Muscle layer of duodenum (tissue), 2 donors: Measurements from ENCODE around the gene DHCR7.

ENCODE experiments used
- H3K27ac ChIP-seq: one replicate; pipeline ENCODE4 v1.7.0; 2013; ENCODE audit warnings: mild to moderate bottlenecking, low read length
- H3K27me3 ChIP-seq: one replicate; pipeline ENCODE4 v1.7.0; 2013; ENCODE audit warnings: low read depth, mild to moderate bottlenecking, control low read depth, low read length
- H3K36me3 ChIP-seq, 2 donors: one replicate each; pipeline ENCODE4 v1.7.0; 2013; ENCODE audit warnings: low read length in 2 of 2, control low read depth in 1 of 2, mild to moderate bottlenecking in 1 of 2; ENCODE audit not compliant: insufficient read depth in 2 of 2, control insufficient read depth in 1 of 2
- H3K4me1 ChIP-seq, 2 donors: one replicate each; pipeline ENCODE4 v1.7.0; 2013; ENCODE audit warnings: low read length in 2 of 2, mild to moderate bottlenecking in 2 of 2, control low read depth in 1 of 2, moderate library complexity in 1 of 2; ENCODE audit not compliant: insufficient read depth in 2 of 2, control insufficient read depth in 1 of 2
- H3K4me3 ChIP-seq, 2 donors: one replicate each; pipeline ENCODE4 v1.7.0; 2013; ENCODE audit warnings: low read length in 2 of 2, low read depth in 1 of 2, mild to moderate bottlenecking in 1 of 2
- H3K9me3 ChIP-seq, 2 donors: one replicate each; pipeline ENCODE4 v1.7.0; 2013; ENCODE audit warnings: low read length in 2 of 2, control low read depth in 1 of 2, mild to moderate bottlenecking in 1 of 2; ENCODE audit not compliant: control insufficient read depth in 1 of 2
- donor health status: healthy.

The DHCR7 gene

DNA sequence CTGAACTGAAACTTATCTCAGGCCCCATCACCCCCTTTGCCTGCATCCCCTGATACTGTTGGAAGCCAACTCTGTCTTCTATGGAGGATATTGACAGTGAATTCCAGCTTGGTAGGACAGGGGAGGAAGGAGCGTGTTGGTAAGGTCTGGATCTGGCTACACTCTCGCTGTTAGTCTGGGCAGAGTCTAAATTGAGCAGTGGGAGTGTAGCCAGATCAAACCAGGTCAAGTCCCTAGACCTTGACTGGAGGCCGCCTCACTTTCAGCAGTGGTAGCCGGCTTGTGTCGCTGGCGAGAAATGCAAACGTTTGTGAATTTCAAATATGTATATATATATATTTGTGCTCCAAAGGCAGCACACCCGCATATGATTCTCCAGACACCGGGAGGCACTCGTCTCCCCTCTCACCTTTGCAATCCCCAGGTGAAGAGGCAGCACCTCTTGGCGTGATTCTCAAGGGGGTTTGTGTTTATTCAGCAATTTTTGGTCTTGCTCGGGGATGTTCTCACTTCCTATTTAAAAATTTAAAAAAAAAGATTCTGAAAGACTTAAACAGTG, 26.7 kb downstream of the DHCR7 start:
- Histone ChIP-seq H3K9me3 (no peaks in the 10 kb centered on the region), H3K27ac (no peak overlapping the region), H3K36me3 (no peaks in the 10 kb centered on the region), H3K4me3 (no peak overlapping the region), H3K4me1 (no peaks in the 10 kb centered on the region), H3K27me3 (no peaks in the 10 kb centered on the region)

DNA sequence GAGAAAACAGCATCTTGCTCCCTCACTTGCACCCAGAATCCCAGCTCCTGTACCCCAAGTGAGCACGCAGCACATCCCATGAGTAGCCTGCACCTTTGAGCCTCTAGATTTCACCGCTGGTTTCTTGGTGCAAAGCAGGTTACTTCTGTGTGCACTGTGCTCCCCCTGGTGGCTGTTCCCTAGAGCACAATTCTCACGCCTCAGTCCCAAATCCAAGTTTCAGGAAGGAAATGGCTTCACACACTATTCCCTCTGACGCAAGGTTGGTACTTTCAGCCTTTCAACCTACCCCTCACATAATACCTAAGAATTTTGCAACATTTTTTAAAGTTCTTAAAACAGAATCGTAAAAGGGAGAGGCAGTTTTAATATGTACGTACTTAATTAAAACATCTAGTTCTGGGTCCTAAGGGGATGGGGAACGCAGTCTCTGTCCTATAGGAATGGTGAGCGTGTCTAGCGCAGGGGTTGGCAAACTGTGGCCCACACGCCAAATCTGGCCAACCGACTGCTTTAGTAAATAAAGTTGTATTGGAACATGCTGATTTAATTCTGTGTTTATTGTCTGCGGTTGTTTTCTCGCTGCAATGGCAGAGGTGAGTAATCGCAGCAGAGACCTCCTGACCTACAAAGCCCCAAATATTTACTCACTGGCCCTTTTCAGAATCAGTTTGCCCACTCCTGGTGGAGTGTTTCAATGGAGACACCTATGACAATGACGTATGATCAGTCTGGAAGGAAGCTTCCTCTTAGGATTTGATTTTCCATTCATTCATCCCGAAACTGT, 27.5 kb downstream of the DHCR7 start:
- Histone ChIP-seq H3K36me3 (no peaks in the 10 kb centered on the region), H3K4me1 (no peaks in the 10 kb centered on the region), H3K27ac (no peak overlapping the region), H3K9me3 (no peaks in the 10 kb centered on the region), H3K27me3 (no peaks in the 10 kb centered on the region), H3K4me3 (no peak overlapping the region)

DNA sequence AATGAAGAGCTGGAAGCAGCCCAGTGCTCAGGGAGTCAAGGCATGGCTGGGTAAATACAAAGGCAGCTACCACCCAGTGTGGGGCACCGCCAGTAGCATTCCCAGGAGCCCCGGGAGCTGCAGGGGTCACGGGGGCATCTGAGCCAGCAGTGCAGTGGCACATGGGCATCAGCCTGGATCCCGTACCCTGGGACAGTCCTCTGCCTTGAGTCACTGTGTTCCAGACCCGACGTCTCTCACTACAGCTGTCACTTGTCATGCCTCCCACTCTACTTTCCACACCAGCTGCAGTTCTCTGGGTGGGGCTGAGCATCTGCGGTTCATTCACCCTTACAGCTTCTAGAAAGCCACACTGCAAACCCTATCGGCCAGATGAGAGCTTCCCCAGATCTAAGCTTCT, 29.6 kb downstream of the DHCR7 start:
- Histone ChIP-seq H3K27me3 (no peaks in the 10 kb centered on the region), H3K27ac (no peak overlapping the region), H3K4me3 (no peak overlapping the region), H3K36me3 (no peaks in the 10 kb centered on the region), H3K9me3 (no peaks in the 10 kb centered on the region), H3K4me1 (no peaks in the 10 kb centered on the region)

DNA sequence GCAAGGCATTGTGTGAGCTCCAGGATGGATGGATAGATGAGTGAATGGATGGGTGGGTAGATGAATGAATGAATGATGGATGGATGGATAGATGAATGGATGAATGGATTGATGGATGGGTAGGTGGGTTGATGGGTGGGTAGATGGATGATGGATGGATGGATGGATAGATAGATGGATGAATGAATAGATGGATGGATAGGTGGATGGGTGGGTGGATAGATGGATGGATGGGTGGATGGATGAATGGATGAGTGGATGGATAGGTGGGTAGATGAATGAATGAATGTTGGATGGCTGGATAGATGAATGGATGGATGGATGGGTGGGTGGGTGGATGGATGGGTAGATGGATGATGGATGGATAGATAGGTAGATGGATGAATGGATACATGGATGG, 33.5 kb downstream of the DHCR7 start:
- no peaks in the 10 kb centered on the region for H3K27me3 ChIP-seq
- H3K27ac ChIP-seq: no peak overlapping the region
- H3K4me3 ChIP-seq: no peak overlapping the region
- H3K36me3 ChIP-seq: no peaks in the 10 kb centered on the region
- H3K4me1 ChIP-seq: no peaks in the 10 kb centered on the region
- no peaks in the 10 kb centered on the region for H3K9me3 ChIP-seq

DNA sequence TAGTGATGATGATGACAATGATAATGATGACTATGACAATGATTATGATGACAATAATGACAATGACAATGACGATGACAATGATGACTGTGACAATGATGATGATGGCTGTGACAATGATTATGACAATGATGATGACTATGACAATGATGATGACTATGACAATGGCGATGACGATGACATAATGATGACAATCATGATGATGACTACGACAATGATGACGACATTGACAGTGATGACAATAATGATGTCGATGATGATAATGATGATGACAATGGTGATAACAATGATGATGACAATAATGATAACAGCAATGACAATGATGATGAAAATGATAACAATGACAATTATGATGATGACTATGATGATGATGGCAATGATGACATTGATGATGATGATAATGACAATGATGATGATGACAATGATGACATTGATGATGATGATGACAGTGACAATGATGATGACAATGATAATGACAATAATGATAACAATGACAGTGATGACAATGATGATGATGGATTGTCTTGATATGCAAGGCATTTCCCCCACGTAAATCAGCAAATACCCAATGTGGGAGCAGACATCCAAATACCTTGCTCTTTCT, 37.7 kb downstream of the DHCR7 start:
- Histone ChIP-seq H3K4me3 (no peak overlapping the region), H3K27me3 (no peaks in the 10 kb centered on the region), H3K4me1 (no peaks in the 10 kb centered on the region), H3K36me3 (no peaks in the 10 kb centered on the region), H3K9me3 (no peaks in the 10 kb centered on the region), H3K27ac (no peak overlapping the region)

DNA sequence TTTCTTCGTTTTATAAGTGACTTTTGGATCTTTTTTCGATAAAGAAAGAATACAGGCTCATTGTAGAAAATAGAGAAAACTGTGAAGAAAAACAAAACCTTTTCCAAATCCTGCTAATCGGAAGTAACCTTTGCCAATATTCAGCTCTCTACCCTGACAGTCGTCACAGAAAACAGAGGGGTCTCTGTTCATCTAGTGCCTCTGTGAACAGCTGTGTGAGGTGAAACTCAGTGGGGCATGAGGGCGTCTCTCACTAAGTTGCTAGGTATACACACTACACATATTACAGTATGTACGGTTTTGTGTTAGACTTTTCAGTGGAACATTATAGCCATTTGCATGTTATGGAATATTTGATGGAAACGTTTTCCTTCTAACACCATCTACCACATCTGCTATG, 39.4 kb downstream of the DHCR7 start:
- H3K27ac ChIP-seq: no peak overlapping the region
- no peaks in the 10 kb centered on the region for H3K4me1 ChIP-seq
- no peaks in the 10 kb centered on the region for H3K9me3 ChIP-seq
- H3K36me3 ChIP-seq: no peaks in the 10 kb centered on the region
- H3K27me3 ChIP-seq: no peaks in the 10 kb centered on the region
- H3K4me3 ChIP-seq: no peak overlapping the region

DNA sequence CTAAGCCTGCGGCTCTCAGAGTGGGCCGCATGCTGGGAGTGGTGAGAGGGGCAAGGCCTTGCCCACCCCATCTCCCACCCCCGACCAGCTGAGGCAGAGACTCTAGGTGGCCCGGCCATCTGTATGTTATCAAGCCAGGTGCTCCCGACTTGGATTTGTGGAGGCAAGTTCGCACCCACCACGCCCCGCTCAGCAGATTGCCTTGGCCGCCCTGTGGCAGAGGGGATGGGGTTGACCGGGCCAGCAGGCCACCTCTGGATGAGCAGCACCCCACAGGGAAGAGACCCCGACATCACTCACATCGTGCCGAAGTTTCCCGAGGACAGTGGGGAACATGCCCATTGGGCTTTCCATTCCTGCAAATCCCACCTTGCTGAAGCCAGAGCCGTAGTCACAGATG, 40.8 kb downstream of the DHCR7 start:
- H3K9me3 ChIP-seq: no peaks in the 10 kb centered on the region
- H3K27me3 ChIP-seq: no peaks in the 10 kb centered on the region
- no peak overlapping the region for H3K27ac ChIP-seq
- H3K36me3 ChIP-seq: no peaks in the 10 kb centered on the region
- no peak overlapping the region for H3K4me3 ChIP-seq
- no peaks in the 10 kb centered on the region for H3K4me1 ChIP-seq

DNA sequence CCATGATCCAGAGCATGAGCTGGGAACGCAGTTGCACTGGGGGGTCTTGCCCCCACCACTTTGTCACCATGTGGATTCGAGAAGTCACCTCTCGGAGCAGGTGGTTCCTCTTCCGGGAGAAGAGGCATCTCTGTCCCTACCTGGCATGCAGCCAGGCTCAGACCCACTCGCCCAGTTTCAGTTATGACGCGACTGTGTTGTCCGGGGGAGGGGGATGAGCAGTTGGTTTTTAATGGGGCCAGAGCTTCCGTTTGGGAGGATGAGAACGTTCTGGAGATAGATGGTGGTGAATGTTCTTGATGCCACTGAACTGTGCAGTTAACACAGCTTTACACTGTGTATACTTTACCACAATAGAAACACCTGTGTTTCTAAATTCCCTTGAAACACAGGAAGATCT, 41.5 kb downstream of the DHCR7 start:
- Histone ChIP-seq H3K27ac (no peak overlapping the region), H3K27me3 (no peaks in the 10 kb centered on the region), H3K4me1 (no peaks in the 10 kb centered on the region), H3K9me3 (no peaks in the 10 kb centered on the region), H3K36me3 (no peaks in the 10 kb centered on the region), H3K4me3 (no peak overlapping the region)

DNA sequence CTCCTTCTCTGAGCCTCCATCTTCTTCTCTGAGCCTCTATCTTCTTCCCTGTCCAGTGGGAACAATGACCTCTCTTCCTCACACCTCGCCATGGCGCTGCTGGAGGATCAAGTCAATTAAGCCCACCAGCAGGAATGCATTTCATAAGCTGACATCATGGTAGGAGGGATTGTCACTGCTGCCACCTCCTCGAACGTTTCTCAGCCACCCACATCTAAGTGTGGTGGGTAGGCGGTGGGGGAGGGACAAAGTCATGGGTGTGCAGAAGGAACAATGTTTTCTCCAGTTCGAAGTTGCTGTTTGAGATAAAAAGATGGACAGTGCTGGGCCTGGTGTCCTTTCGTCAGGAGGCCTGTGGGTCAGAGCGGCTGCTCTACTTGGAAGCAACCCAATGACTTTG, 44.0 kb downstream of the DHCR7 start:
- Histone ChIP-seq H3K4me3 (no peak overlapping the region), H3K9me3 (no peaks in the 10 kb centered on the region)

DNA sequence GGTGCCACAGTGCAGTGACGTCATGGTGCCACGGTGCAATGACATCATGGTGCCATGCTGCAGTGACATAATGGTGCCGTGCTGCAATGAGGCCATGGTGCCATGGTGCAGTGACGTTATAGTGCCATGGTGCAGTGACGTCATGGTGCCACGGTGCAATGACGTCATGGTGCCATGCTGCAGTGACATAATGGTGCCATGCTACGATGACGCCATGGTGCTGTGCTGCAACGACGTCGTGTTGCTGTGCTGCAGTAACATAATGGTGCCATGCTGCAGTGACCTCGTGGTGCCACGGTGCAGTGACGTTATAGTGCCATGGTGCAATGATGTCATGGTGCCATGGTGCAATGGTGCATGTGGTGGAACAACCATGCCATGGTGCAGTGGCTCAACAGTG, 45.3 kb downstream of the DHCR7 start:
- Histone ChIP-seq H3K4me3 (no peak overlapping the region), H3K27ac (no peak overlapping the region), H3K27me3 (no peaks in the 10 kb centered on the region), H3K36me3 (no peaks in the 10 kb centered on the region), H3K9me3 (no peaks in the 10 kb centered on the region), H3K4me1 (no peaks in the 10 kb centered on the region)

More for the DNA sequence above, 44.0 kb downstream of the DHCR7 start:
- no peaks in the 10 kb centered on the region for H3K4me1 ChIP-seq
- H3K27ac ChIP-seq: no peak overlapping the region
- H3K36me3 ChIP-seq: no peaks in the 10 kb centered on the region
- no peaks in the 10 kb centered on the region for H3K27me3 ChIP-seq

DNA sequence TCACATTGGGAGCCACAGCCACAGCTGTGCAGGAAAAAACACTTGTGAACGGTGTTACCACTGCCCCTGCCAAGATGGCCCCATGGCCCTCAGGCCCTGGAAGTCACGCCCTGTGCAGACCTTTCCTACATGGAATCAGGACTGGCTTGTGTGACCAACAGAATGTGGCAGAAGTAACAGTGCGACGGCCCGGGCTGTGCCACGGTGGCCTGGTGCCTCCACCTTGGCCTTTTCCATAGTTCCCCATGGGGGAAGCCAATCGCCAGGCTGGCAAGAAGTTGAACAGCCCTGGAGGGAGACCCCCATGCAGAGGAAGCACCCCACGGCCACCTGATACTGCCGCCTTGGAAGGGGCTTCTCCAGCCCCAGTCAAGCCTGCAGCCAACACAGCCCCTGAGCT, 48.0 kb downstream of the DHCR7 start:
- no peak overlapping the region for H3K4me3 ChIP-seq
- H3K4me1 ChIP-seq: no peaks in the 10 kb centered on the region
- no peaks in the 10 kb centered on the region for H3K9me3 ChIP-seq
- H3K36me3 ChIP-seq: no peaks in the 10 kb centered on the region
- no peaks in the 10 kb centered on the region for H3K27me3 ChIP-seq
- H3K27ac ChIP-seq: no peak overlapping the region
